SH-SY5Y (cell line): ENCODE data around the gene FSTL4.

ENCODE experiments used
- GATA2 ChIP-seq: IDR thresholded peaks from 2 replicates; pipeline ENCODE4 v1.6.1; 2011; ENCODE audit warnings: mild to moderate bottlenecking, low read depth, low read length
- GATA3 ChIP-seq: IDR thresholded peaks from 2 replicates; pipeline ENCODE4 v1.6.1; 2011; ENCODE audit warnings: low read depth, mild to moderate bottlenecking, low read length, moderate library complexity

DNA sequence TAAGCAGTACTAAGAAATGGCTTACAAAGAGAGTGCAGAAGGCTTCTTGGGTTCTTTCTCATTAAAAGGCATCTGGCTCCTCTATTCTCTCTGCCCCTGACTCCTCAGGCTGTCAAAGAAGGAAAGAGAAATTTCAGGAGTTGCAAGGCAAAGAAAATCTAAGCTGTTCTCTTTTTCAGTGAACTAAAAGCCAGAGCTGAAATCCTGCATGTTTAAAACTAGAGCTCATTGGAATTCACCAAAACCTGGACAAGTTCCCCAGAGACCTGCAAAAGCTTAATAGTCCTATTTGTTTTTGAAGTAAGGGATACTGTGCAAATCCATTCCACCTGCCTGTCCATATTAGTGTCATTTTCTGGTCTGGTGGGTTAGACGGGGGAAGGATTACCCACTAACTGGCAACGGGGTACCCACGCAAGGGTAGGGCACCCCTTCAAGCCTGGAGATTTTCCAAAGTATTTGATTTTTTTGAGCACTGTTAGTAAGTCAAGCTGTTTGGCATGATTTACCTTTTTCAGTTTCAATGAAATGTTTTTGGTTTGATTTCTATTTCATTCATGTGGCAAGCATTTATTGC is 179.3 kb downstream of the FSTL4 start:
- TF ChIP-seq GATA2, result no peak
- TF ChIP-seq GATA3, result no peak
